ENCODE data around the gene PDE7B.
A peak's percentile ranks its signal among the peaks of the same experiment; 100 is the strongest.

DNA sequence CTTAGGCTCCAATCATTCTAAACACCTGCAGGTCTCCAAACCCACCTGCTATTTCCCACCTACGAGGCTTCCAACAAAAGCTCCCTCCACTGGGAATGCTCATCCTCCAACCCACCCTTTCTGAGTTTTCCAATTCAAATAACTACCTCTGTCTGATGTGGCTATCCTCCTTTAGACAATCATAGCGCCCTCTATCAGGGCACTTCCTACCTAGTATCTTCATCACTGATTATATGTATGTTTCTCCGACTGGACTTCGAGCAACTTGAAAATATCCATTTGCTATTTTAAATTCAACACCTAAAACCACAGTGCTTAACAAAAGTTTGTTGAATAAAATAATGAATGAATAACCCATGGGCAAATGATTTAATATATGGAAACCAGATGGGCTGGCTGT is 357.3 kb downstream of the PDE7B start:
- TF ChIP-seq, protein P1, sequence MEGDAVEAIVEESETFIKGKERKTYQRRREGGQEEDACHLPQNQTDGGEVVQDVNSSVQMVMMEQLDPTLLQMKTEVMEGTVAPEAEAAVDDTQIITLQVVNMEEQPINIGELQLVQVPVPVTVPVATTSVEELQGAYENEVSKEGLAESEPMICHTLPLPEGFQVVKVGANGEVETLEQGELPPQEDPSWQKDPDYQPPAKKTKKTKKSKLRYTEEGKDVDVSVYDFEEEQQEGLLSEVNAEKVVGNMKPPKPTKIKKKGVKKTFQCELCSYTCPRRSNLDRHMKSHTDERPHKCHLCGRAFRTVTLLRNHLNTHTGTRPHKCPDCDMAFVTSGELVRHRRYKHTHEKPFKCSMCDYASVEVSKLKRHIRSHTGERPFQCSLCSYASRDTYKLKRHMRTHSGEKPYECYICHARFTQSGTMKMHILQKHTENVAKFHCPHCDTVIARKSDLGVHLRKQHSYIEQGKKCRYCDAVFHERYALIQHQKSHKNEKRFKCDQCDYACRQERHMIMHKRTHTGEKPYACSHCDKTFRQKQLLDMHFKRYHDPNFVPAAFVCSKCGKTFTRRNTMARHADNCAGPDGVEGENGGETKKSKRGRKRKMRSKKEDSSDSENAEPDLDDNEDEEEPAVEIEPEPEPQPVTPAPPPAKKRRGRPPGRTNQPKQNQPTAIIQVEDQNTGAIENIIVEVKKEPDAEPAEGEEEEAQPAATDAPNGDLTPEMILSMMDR (conservative IDR thresholded peaks at IDR 0.05; ENCODE audit: low read length) = peak; percentile 40
- no peak for TF ChIP-seq EZH2phosphoT487 (IDR thresholded peaks at IDR 0.05; ENCODE audit: borderline replicate concordance)
